Liver (tissue), 9 donors: ENCODE data around the gene TNPO3. TPM values are rescaled to one million over a fixed set of nuclear protein-coding genes. Genes with fewer than 3 reads are reported as not detected.

Experiments
- DNase-seq: peaks from one replicate; pipeline ENCODE4 v3.0.0-alpha.2; 2017; ENCODE audit warnings: low spot score
- H3K27ac ChIP-seq, 2 donors: one replicate each; pipeline ENCODE4 v1.7.0; 2013; ENCODE audit warnings: inconsistent platforms in 2 of 2, low read length in 2 of 2, control low read depth in 1 of 2, low read depth in 1 of 2, mild to moderate bottlenecking in 1 of 2
- H3K27me3 ChIP-seq, 4 donors: one replicate each; pipeline versions ENCODE4 v1.6.1 to v1.7.0; 2013; ENCODE audit warnings: low read length in 3 of 4, inconsistent platforms in 1 of 4, mild to moderate bottlenecking in 1 of 4, moderate library complexity in 1 of 4; ENCODE audit not compliant: control insufficient read depth in 4 of 4, insufficient read depth in 4 of 4
- H3K36me3 ChIP-seq, 4 donors: one replicate each; pipeline versions ENCODE4 v1.6.1 to v1.7.0; 2013; ENCODE audit warnings: low read length in 3 of 4, mild to moderate bottlenecking in 3 of 4, low read depth in 1 of 4, moderate library complexity in 1 of 4; ENCODE audit not compliant: control insufficient read depth in 4 of 4, insufficient read depth in 3 of 4
- H3K4me1 ChIP-seq, 4 donors: one replicate each; pipeline versions ENCODE4 v1.6.1 to v1.7.0; 2013; ENCODE audit warnings: low read length in 3 of 4, mild to moderate bottlenecking in 3 of 4, moderate library complexity in 1 of 4; ENCODE audit not compliant: control insufficient read depth in 4 of 4, insufficient read depth in 4 of 4
- H3K4me3 ChIP-seq, 3 donors: one replicate each; pipeline versions ENCODE4 v1.6.1 to v1.7.0; 2013; ENCODE audit warnings: low read length in 3 of 3, control low read depth in 1 of 3, low read depth in 1 of 3, mild to moderate bottlenecking in 1 of 3
- H3K9ac ChIP-seq, 2 donors: one replicate each; pipeline ENCODE4 v1.7.0; 2013; ENCODE audit warnings: low read length in 2 of 2, mild to moderate bottlenecking in 2 of 2, moderate library complexity in 2 of 2, control low read depth in 1 of 2, low read depth in 1 of 2
- H3K9me3 ChIP-seq, 4 donors: one replicate each; pipeline versions ENCODE4 v1.6.1 to v1.7.0; 2013; ENCODE audit warnings: low read length in 3 of 4; ENCODE audit not compliant: control insufficient read depth in 4 of 4
- ATF3 ChIP-seq: IDR thresholded peaks from 2 replicates; pipeline ENCODE4 v1.6.1; 2016; ENCODE audit warnings: antibody characterized with exemption
- CTCF ChIP-seq: fragments of 150-350 bp; IDR thresholded peaks from 2 replicates; pipeline ENCODE4 v1.5.1; 2017; ENCODE audit warnings: improper control_type of control experiment, low read depth, low read length; ENCODE audit not compliant: missing input control
- EGR1 ChIP-seq, 2 donors: IDR thresholded peaks; 2 replicates each; pipeline ENCODE4 v1.6.1; 2016 to 2018; ENCODE audit warnings: antibody characterized with exemption in 2 of 2, low read depth in 2 of 2
- FOXA1 ChIP-seq: IDR thresholded peaks from 2 replicates; pipeline ENCODE4 v1.6.1; 2016; ENCODE audit warnings: antibody characterized with exemption
- JUND ChIP-seq, 2 donors: IDR thresholded peaks; 2 replicates each; pipeline ENCODE4 v1.6.1; 2016; ENCODE audit warnings: antibody characterized with exemption in 2 of 2
- NR2F2 ChIP-seq: IDR thresholded peaks from 2 replicates; pipeline ENCODE4 v1.6.1; 2016; ENCODE audit warnings: antibody characterized with exemption
- RAD21 ChIP-seq, 2 donors: IDR thresholded peaks; 2 replicates each; pipeline ENCODE4 v1.6.1; 2016; ENCODE audit warnings: antibody characterized with exemption in 2 of 2, mild to moderate bottlenecking in 2 of 2
- REST ChIP-seq: IDR thresholded peaks from 2 replicates; pipeline ENCODE4 v1.6.1; 2016; ENCODE audit warnings: antibody characterized with exemption, mild to moderate bottlenecking
- RXRA ChIP-seq, 2 donors: IDR thresholded peaks; 2 replicates each; pipeline ENCODE4 v1.6.1; 2017 to 2018; ENCODE audit warnings: antibody characterized with exemption in 2 of 2, mild to moderate bottlenecking in 1 of 2
- SP1 ChIP-seq: IDR thresholded peaks from 2 replicates; pipeline ENCODE4 v1.6.1; 2018; ENCODE audit warnings: antibody characterized with exemption, mild to moderate bottlenecking
- TAF1 ChIP-seq: conservative IDR thresholded peaks from 2 replicates; pipeline ENCODE4 v1.6.1; 2016; ENCODE audit warnings: antibody characterized with exemption, mild to moderate bottlenecking
- YY1 ChIP-seq: IDR thresholded peaks from 2 replicates; pipeline ENCODE4 v1.6.1; 2016; ENCODE audit warnings: antibody characterized with exemption, mild to moderate bottlenecking
- WGBS: extraction: QIAGEN DNeasy Blood & Tissue Kit; methylation state at CpG from one replicate; pipeline ENCODE4 v1.1.7; 2013; 5-methylcytosine and 5-hydroxymethylcytosine counted together
- polyA plus RNA-seq, 2 donors: library from polyadenylated mRNA; stranded (reverse) in 1 of 2; unstranded in 1 of 2; fragments of 200-250 nt in 1 of 2; fragments of >200 nt in 1 of 2; fragmentation: Nextera tagmentation in 1 of 2; extraction: Ambion mirVana in 1 of 2; gene quantifications; one replicate each; pipeline versions ENCODE4 v1.2.1 to v1.2.3, GENCODE V29; 2013 to 2015
- total RNA-seq, 2 donors: library from RNA; depleted of rRNA; stranded (reverse); fragments of >200 nt; gene quantifications; one replicate each; pipeline ENCODE4 v1.2.3, GENCODE V29; 2014
- TF ChIP-seq, protein P1 (sequence below): IDR thresholded peaks from 2 replicates; pipeline ENCODE4 v1.6.1; 2016; ENCODE audit warnings: antibody characterized with exemption
- donor health status: healthy.
- donor health status: healthy.
- donor health status: healthy.
- donor health status: healthy.
- donor health status: healthy.

Gene TNPO3
- total and polyA plus RNA-seq, 4 donors, result 9.2 to 38.9 (median 20.0) TPM

DNA sequence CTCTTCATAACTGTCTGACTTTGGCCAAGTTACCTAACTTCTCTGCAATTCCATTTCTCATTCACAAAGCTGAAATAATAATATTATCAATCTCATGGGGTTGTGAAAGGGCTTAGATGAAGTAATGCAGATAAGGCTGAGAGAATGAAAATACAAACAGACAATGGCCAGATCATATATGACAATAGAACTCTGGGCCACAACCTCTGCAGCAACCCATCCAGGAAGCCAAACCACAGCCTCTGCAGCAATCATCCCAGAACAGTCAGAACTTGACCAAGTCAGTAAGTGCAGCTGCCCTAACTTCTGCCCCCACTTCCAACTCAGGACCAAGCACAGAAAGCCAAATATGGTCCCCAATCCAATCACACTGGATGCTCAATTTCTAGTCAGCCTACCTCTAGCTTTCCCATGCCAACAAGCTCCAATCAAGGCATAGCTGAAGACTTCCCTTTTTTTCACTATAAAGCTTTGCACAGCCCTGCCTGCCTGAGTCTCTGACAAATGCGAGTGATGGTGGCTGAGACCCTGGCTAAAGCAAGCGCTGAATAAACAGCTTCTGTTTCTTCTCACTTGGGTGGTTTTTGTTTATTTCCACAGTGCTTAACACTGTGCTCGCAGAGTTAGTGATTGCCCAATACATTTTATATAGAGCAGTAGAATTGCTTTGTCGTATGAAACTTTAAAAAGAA is 34.8 kb upstream of the TNPO3 start:
- 15% methylated on average over 4 of the region's 4 CpGs for WGBS
- no peak for DNase-seq
- TF ChIP-seq, protein P1, sequence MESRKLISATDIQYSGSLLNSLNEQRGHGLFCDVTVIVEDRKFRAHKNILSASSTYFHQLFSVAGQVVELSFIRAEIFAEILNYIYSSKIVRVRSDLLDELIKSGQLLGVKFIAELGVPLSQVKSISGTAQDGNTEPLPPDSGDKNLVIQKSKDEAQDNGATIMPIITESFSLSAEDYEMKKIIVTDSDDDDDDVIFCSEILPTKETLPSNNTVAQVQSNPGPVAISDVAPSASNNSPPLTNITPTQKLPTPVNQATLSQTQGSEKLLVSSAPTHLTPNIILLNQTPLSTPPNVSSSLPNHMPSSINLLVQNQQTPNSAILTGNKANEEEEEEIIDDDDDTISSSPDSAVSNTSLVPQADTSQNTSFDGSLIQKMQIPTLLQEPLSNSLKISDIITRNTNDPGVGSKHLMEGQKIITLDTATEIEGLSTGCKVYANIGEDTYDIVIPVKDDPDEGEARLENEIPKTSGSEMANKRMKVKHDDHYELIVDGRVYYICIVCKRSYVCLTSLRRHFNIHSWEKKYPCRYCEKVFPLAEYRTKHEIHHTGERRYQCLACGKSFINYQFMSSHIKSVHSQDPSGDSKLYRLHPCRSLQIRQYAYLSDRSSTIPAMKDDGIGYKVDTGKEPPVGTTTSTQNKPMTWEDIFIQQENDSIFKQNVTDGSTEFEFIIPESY, result no peak
- TF ChIP-seq CTCF (no peak), EGR1 (IDR thresholded peaks at IDR 0.05; ENCODE audit: low read depth in 2 of 2) (no peak), RAD21 (IDR thresholded peaks at IDR 0.05) (no peak), REST (no peak), ATF3 (no peak), YY1 (no peak), RXRA (IDR thresholded peaks at IDR 0.05) (no peak), TAF1 (no peak), FOXA1 (no peak), NR2F2 (no peak), SP1 (no peak)

DNA sequence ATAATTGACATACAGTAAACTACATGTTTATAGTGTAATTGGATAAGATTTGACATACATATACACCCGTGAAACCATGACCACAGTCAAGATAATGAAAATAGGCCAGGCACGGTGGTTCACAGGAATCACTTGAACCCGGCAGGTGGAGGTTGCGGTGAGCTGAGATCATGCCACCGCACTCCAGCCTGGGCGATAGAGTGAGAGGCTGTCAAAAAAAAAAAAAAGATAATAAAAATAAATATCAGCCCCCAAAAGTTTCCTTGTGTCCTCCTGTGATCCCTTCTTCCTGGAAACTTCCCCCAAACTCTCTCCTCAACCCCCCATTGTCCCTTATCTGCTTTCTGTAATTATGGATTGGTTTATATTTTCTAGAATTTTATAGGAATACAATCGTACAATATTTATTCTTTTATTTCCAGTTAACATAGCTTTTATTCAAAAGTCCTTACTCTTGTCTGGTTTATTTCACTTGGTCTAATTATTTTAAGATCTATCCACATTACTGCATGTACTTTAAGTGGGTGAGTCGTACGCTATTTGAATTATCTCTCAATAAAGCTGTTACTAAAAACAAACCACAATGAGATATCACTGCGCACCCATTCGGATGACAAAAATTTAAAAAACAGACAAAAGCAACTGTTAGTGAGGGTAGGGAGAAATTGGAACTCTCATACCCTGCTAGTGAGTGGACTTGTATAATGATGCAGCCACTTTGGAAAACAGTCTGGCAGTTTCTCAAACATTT is 30.1 kb upstream of the TNPO3 start:
- Histone ChIP-seq H3K9ac (no peak overlapping the region), H3K4me1 (peaks cover 0 to 6% (median 3%) of the 10 kb centered on the region in 4 donors), H3K4me3 (no peak overlapping the region), H3K27me3 (no peaks in the 10 kb centered on the region), H3K27ac (no peak overlapping the region), H3K9me3 (no peaks in the 10 kb centered on the region), H3K36me3 (no peaks in the 10 kb centered on the region)
- WGBS, result 91% methylated on average over 11 of the region's 11 CpGs
- no peak for DNase-seq
- TF ChIP-seq TAF1, result no peak
- no peak for TF ChIP-seq JUND (IDR thresholded peaks at IDR 0.05)

More for the DNA sequence above, 34.8 kb upstream of the TNPO3 start:
- Histone ChIP-seq H3K9ac (no peak overlapping the region), H3K36me3 (no peaks in the 10 kb centered on the region), H3K27me3 (no peaks in the 10 kb centered on the region), H3K4me3 (no peak overlapping the region), H3K9me3 (no peaks in the 10 kb centered on the region), H3K4me1 (peaks cover 3 to 20% (median 13%) of the 10 kb centered on the region in 4 donors), H3K27ac (no peak overlapping the region)
